HG02973 (cell line): ENCODE measurements around the gene THOP1.

Source experiments
- ATAC-seq: cut with Tn5 transposase; IDR thresholded peaks from one replicate; pipeline ENCODE4 v1.9.1; 2021; ENCODE audit warnings: moderate library complexity; ENCODE audit not compliant: unreplicated experiment

Gene THOP1

DNA sequence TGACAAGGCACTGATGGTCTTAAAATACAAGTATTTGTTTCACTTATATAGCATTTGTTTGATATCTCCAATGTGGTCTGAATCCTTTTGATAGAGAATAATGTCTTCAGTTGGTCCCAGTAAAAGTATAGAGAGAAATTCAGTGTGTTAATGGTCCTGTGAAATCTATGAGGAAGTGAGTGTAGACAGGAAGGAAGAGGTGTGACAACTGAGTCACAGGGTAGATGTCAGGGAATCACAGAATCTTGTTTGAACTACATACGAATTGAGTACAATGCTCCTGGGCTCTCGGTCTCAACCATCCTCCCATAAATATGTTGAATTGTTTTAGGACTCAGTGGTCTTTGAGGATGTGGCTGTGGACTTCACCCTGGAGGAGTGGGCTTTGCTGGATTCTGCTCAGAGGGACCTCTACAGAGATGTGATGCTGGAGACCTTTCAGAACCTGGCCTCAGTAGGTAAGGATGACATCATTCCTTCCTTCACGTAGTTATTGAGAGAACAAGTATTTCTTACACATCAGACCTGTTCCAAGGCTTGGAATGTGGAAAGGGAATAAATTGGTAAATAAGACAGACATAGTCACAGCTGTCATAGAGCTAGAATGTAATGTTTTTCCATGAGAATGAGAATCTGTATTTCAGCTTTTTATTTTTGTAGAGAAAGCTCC, 65.1 kb downstream of the THOP1 start:
- ATAC-seq = no peak

DNA sequence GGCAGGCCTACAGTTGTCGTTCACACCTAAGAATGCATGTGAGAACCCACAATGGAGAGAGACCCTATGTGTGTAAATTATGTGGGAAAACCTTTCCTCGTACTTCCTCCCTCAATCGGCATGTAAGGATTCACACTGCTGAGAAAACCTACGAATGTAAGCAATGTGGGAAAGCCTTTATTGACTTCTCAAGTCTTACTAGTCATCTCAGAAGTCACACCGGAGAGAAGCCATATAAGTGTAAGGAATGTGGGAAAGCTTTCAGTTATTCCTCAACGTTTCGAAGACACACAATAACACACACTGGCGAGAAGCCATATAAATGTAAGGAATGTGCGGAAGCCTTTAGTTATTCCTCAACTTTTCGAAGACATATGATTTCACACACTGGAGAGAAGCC, 67.3 kb downstream of the THOP1 start:
- no peak for ATAC-seq

DNA sequence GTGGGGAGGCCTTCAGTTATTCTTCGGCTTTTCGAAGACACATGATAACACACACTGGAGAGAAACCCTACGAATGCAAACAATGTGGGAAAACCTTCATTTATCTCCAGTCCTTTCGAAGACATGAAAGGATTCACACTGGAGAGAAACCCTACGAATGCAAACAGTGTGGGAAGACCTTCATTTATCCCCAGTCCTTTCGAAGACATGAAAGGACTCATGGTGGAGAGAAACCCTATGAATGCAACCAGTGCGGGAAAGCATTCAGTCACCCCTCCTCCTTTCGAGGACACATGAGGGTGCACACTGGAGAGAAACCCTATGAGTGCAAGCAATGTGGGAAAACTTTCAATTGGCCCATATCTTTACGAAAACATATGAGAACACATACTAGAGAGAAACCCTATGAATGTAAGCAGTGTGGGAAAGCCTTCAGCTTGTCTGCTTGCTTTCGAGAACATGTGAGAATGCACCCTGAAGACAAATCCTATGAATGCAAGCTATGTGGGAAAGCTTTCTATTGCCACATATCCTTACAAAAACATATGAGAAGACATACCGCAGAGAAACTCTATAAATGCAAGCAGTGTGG, 67.8 kb downstream of the THOP1 start:
- ATAC-seq = no peak

DNA sequence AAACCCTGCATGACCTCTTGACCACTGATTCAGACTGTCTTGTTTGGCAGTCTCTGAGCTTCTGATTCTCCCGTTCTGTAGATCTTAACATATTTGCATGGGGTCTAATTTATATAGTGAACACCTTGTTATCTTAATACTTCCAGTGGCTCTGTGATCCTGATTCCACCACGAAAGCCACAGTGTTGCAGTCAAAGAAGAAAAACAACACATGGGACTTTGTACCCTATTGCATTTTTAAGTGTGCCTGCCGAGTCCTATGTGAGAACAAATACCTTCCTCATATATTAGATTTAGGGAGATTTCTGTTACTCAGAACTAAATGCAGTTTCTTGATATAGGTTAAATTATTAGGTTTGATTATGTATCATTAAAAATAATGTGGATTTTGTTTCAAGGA, 69.5 kb downstream of the THOP1 start:
- ATAC-seq = no peak

GRCh38 chr19:2856457-2857050, 71.3 kb downstream of the THOP1 start:
- ATAC-seq = no peak

GRCh38 chr19:2858864-2859263, 73.6 kb downstream of the THOP1 start:
- ATAC-seq = no peak

DNA sequence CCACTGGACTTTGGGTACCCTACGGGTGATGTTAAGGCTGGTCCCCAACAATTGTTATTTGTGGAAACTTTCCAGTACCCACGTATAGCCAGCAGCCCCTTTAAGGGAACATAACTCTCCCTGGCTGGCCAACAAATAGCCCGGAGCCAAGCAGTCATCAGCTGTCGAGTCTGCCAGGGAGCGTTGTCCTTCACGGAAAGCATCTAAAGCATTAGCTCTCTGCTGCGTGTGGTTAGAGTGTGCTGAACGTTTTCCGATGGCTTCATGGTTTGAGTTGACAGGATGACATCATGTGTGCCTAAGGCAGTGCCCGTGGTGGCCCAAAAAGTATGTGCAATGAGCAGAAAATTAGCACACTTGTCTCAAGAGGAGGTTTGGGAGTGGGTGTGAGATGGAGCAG, 78.5 kb downstream of the THOP1 start:
- no peak for ATAC-seq
